ENCODE data around the gene UROC1.

UROC1 gene

GRCh38 chr3:126540951-126541627 is 23.5 kb upstream of the UROC1 start:
- no peak overlapping the region for H3K4me3 ChIP-seq (replicated peaks; ENCODE audit: low read depth, low read length)
- DNase-seq (ENCODE audit: low read depth) = no peak
- no peak for TF ChIP-seq CTCF (IDR thresholded peaks at IDR 0.05; ENCODE audit: low read length, missing control alignments)

- H3K4me3 ChIP-seq (replicated peaks; ENCODE audit: low read depth, low read length) = no peak overlapping the region
- DNase-seq (ENCODE audit: low read depth) = peak; percentile 84
- no peak for TF ChIP-seq CTCF (IDR thresholded peaks at IDR 0.05; ENCODE audit: low read length, missing control alignments)
These were observed 22.8 kb upstream of the UROC1 start for GRCh38 chr3:126540342-126540849.

- DNase-seq (ENCODE audit: low read depth) = no peak
- TF ChIP-seq CTCF (IDR thresholded peaks at IDR 0.05; ENCODE audit: low read length, missing control alignments) = no peak
- no peak overlapping the region for H3K4me3 ChIP-seq (replicated peaks; ENCODE audit: low read depth, low read length)
These were observed 22.1 kb upstream of the UROC1 start for GRCh38 chr3:126539558-126540250.

GRCh38 chr3:126538966-126539365 is 21.4 kb upstream of the UROC1 start:
- TF ChIP-seq CTCF (IDR thresholded peaks at IDR 0.05; ENCODE audit: low read length, missing control alignments) = no peak
- no peak for DNase-seq (ENCODE audit: low read depth)
- H3K4me3 ChIP-seq (replicated peaks; ENCODE audit: low read depth, low read length) = no peak overlapping the region

GRCh38 chr3:126538316-126538715 is 20.7 kb upstream of the UROC1 start:
- no peak for TF ChIP-seq CTCF (IDR thresholded peaks at IDR 0.05; ENCODE audit: low read length, missing control alignments)
- DNase-seq (ENCODE audit: low read depth) = no peak
- no peak overlapping the region for H3K4me3 ChIP-seq (replicated peaks; ENCODE audit: low read depth, low read length)

- DNase-seq (ENCODE audit: low read depth) = no peak
- no peak for TF ChIP-seq CTCF (IDR thresholded peaks at IDR 0.05; ENCODE audit: low read length, missing control alignments)
These were observed 20.2 kb upstream of the UROC1 start for GRCh38 chr3:126537730-126538281.

More at GRCh38 chr3:126537730-126538281, 20.2 kb upstream of the UROC1 start:
- H3K4me3 ChIP-seq (replicated peaks; ENCODE audit: low read depth, low read length) = no peak overlapping the region

All from fibroblast of pulmonary artery (primary cell).